Measurements from ENCODE around the gene HNRNPL. TPM values are rescaled to one million over a fixed set of nuclear protein-coding genes. Genes with fewer than 3 reads are reported as not detected.

Gene HNRNPL
- total and polyA plus RNA-seq, 2 of the 8 experiments (the other 6 are each of a cell fraction or from before 2014, with no cell fraction given): 404 to 779 TPM

DNA sequence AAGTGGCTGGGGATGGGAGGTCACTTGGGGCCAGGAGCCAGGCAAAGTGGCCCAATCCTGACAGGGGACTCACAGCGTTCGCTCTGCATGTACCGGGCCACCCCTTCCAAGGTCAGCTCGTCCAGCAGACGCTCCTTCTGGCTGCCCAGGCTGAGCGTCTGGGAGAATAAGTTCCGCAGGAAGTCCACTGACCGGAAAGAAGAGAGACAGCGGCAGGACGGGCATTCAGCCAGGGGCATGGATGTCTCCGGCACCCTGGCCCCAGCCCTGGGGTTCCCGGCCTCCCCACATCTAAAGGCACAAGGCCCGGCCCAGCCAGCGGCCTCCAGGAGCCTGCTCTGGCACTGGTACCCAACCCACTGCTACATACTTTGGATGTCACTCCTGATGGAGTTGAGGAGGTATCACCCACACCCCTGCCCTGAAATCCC, 43.6 kb upstream of the HNRNPL start (continued):
- no peak for TF ChIP-seq BRCA1 (IDR thresholded peaks at IDR 0.05; ENCODE audit: low read depth, low read length)
- TF ChIP-seq, protein P1, sequence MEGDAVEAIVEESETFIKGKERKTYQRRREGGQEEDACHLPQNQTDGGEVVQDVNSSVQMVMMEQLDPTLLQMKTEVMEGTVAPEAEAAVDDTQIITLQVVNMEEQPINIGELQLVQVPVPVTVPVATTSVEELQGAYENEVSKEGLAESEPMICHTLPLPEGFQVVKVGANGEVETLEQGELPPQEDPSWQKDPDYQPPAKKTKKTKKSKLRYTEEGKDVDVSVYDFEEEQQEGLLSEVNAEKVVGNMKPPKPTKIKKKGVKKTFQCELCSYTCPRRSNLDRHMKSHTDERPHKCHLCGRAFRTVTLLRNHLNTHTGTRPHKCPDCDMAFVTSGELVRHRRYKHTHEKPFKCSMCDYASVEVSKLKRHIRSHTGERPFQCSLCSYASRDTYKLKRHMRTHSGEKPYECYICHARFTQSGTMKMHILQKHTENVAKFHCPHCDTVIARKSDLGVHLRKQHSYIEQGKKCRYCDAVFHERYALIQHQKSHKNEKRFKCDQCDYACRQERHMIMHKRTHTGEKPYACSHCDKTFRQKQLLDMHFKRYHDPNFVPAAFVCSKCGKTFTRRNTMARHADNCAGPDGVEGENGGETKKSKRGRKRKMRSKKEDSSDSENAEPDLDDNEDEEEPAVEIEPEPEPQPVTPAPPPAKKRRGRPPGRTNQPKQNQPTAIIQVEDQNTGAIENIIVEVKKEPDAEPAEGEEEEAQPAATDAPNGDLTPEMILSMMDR (IDR thresholded peaks at IDR 0.05; ENCODE audit: control extremely low read depth in 1 of 3, insufficient read depth in 1 of 3, low read depth in 1 of 3, low read length in 3 of 3): no peak
- no peak for TF ChIP-seq GTF2F1 (IDR thresholded peaks at IDR 0.05; ENCODE audit: borderline replicate concordance, low read depth, low read length)
- TF ChIP-seq CBX8 (IDR thresholded peaks at IDR 0.05; ENCODE audit: borderline replicate concordance, low read depth, low read length): no peak

Data from H1 (cell line).